Kidney epithelial cell (primary cell): ENCODE measurements around the gene TSHZ3. TPM values are rescaled to one million over a fixed set of nuclear protein-coding genes. Genes with fewer than 3 reads are reported as not detected.

Experiments used
- DNase-seq: peaks from one replicate; pipeline ENCODE4 v3.0.0-alpha.2; 2010; ENCODE audit warnings: low read depth
- H3K27me3 ChIP-seq: 2 replicates; pipeline ENCODE4 v1.6.0; 2011; ENCODE audit warnings: low read length; ENCODE audit not compliant: control insufficient read depth, insufficient read depth
- H3K36me3 ChIP-seq: 2 replicates; pipeline ENCODE4 v1.5.1; 2011; ENCODE audit warnings: low read length; ENCODE audit not compliant: control insufficient read depth, insufficient read depth
- H3K4me3 ChIP-seq: 2 replicates; pipeline ENCODE4 v1.5.1; 2011; ENCODE audit warnings: low read depth, mild to moderate bottlenecking, control low read depth, low read length
- total RNA-seq: library from RNA; depleted of rRNA; stranded (reverse); fragments of >200 nt; gene quantifications from 2 replicates; pipeline ENCODE4 v1.2.3, GENCODE V29; 2015
- TF ChIP-seq, protein P1 (sequence below): IDR thresholded peaks from 2 replicates; pipeline ENCODE4 v1.5.1; 2011; ENCODE audit warnings: mild to moderate bottlenecking, moderate library complexity, low read length, control low read depth, inconsistent platforms; ENCODE audit not compliant: insufficient read depth, poor library complexity, severe bottlenecking

Gene TSHZ3
- total RNA-seq, 1 donor from 2014 or later = 2.4 TPM

DNA sequence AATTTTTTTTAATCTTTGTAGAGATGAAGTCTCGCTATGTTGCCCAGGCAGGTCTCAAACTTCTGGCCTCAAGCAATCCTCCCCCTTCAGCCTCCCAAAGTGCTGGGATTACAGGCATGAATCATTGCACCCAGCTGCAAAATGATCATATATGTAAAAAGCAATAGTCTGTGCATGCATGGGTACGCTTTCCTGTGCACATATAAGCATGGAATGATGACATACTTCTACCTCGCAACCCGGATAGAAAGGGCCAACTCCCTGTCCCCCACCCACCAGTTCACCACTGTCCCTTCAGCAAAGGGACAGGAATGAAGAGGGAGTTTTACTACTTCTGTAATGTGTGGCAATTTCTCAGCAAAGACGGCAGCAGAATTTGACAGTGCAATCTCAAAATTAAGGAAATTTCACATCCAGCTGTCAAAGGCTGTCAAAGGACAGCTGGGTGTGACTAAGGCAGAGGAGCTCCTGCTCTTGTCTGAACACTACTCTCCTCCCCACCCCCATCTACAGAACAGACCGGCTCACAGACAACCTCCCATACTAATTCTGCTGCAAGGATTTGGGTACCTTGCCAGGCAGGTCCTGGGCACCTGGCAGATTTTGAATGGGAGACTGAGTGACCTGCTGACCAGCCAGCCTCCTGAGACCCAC, 95.6 kb downstream of the TSHZ3 start:
- H3K4me3 ChIP-seq = no peak overlapping the region
- H3K36me3 ChIP-seq = no peaks in the 10 kb centered on the region
- TF ChIP-seq, protein P1, sequence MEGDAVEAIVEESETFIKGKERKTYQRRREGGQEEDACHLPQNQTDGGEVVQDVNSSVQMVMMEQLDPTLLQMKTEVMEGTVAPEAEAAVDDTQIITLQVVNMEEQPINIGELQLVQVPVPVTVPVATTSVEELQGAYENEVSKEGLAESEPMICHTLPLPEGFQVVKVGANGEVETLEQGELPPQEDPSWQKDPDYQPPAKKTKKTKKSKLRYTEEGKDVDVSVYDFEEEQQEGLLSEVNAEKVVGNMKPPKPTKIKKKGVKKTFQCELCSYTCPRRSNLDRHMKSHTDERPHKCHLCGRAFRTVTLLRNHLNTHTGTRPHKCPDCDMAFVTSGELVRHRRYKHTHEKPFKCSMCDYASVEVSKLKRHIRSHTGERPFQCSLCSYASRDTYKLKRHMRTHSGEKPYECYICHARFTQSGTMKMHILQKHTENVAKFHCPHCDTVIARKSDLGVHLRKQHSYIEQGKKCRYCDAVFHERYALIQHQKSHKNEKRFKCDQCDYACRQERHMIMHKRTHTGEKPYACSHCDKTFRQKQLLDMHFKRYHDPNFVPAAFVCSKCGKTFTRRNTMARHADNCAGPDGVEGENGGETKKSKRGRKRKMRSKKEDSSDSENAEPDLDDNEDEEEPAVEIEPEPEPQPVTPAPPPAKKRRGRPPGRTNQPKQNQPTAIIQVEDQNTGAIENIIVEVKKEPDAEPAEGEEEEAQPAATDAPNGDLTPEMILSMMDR = no peak
- no peak for DNase-seq
- no peaks in the 10 kb centered on the region for H3K27me3 ChIP-seq

DNA sequence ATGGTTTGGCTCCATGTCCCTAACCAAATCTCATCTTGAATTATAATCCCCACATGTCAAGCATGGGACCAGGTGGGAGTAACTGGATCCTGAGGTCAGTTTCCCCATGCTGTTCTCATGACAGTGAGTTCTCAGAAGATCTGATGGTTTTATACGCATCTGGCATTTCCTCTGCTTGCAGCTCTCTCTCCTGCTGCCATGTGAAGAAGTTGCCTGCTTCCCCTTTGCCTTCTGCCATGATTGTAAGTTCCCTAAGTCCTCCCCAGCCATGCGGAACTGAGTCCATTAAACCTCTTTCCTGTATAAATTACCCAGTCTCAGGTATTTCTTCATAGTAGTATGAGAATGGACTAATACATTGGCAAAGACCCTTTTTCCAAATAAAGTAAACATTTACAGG, 96.8 kb downstream of the TSHZ3 start:
- TF ChIP-seq, protein P1 = no peak
- no peaks in the 10 kb centered on the region for H3K27me3 ChIP-seq
- no peak for DNase-seq
- no peaks in the 10 kb centered on the region for H3K36me3 ChIP-seq
- no peak overlapping the region for H3K4me3 ChIP-seq

DNA sequence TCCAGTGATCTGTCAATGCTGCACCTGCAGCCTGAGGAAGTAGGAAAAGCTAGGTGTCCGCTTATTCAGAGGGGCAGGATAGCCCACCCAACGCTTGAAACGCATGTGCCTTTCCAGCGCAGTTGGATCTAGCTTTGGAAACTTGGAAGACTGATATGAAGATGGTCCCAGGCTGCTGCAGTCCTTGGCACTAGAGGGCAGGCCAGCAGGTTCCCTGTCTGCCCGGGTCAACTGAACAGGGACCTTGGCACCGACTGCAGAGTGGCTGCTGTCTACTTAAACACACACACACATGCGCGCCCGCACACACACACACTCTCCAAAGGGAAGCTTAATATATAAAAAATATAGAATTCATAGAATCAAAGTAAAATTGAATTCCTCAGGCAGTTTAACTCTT, 100.0 kb downstream of the TSHZ3 start:
- TF ChIP-seq, protein P1 = no peak
- no peak for DNase-seq

DNA sequence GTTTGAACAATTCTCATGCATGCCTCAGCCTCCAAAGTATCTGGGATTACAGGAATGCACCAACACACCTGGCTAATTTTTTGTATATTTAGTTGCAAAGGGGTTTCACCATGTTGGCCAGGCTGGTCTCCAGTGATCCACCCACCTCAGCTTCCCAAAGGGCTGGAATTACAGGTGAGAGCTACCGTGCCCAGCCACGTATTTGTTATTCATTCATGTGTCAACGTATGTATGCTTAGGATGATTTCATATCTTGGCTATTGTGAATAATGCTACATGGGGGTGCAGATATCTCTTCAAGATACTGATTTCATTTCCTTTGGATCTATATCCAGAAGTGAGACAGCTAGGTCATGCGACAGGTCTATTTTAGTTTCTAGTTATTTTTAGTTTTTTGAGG, 113.4 kb downstream of the TSHZ3 start:
- TF ChIP-seq, protein P1 = no peak
- no peaks in the 10 kb centered on the region for H3K27me3 ChIP-seq
- H3K4me3 ChIP-seq = no peak overlapping the region
- DNase-seq = no peak
- H3K36me3 ChIP-seq = no peaks in the 10 kb centered on the region

More for the DNA sequence above, 100.0 kb downstream of the TSHZ3 start:
- Histone ChIP-seq H3K27me3 (no peaks in the 10 kb centered on the region), H3K4me3 (no peak overlapping the region), H3K36me3 (no peaks in the 10 kb centered on the region)

DNA sequence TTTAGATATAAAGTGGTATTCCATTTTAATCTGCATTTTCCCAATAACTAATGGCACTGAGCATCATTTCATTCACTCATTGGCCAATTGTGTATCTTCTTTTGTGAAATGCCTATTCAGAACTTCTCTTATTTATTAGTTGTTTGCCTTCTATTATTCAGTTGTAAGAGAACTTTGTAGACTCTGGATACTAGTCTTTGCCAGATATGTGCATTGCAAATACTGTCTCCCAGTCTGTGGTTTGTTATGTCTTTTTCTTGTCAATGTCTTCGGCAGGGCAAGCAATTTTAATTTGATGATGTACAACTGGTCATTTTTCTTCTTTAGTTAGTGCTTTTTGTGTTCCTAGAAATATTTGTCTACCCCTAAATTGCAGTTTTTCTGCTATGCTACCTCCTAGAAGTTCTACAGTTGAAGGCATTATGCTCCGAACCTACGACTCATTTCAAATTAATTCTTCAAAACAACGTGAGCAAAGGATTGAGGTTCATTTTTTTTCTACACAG, 115.9 kb downstream of the TSHZ3 start:
- TF ChIP-seq, protein P1 = no peak
- Histone ChIP-seq H3K27me3 (no peaks in the 10 kb centered on the region), H3K4me3 (no peak overlapping the region), H3K36me3 (no peaks in the 10 kb centered on the region)
- no peak for DNase-seq

DNA sequence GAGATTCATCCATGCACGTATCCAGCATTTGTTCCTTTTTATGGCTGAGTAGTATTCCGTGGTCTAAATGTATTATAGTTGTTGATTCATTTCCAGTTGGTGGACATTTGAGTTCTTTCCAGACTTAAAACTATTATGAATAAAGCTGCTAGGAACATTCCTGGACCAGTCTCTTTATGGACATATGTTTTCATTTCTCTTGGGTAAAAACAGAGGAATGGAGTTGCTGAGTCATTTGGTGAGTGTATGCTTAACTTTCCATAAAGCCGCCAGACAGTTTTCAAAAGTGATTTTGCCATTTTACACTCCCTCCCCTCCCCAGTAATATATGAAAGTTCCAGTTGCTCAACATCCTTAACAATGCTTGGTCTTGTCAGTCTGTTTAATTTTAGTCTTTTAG, 116.4 kb downstream of the TSHZ3 start:
- no peak for DNase-seq
- H3K4me3 ChIP-seq = no peak overlapping the region
- TF ChIP-seq, protein P1 = no peak
- no peaks in the 10 kb centered on the region for H3K36me3 ChIP-seq
- H3K27me3 ChIP-seq = no peaks in the 10 kb centered on the region
